Measurements from ENCODE around the gene RFPL3. TPM values are rescaled to one million over a fixed set of nuclear protein-coding genes. Genes with fewer than 3 reads are reported as not detected.

The RFPL3 gene
- total RNA-seq, 1 donor, result not detected

DNA sequence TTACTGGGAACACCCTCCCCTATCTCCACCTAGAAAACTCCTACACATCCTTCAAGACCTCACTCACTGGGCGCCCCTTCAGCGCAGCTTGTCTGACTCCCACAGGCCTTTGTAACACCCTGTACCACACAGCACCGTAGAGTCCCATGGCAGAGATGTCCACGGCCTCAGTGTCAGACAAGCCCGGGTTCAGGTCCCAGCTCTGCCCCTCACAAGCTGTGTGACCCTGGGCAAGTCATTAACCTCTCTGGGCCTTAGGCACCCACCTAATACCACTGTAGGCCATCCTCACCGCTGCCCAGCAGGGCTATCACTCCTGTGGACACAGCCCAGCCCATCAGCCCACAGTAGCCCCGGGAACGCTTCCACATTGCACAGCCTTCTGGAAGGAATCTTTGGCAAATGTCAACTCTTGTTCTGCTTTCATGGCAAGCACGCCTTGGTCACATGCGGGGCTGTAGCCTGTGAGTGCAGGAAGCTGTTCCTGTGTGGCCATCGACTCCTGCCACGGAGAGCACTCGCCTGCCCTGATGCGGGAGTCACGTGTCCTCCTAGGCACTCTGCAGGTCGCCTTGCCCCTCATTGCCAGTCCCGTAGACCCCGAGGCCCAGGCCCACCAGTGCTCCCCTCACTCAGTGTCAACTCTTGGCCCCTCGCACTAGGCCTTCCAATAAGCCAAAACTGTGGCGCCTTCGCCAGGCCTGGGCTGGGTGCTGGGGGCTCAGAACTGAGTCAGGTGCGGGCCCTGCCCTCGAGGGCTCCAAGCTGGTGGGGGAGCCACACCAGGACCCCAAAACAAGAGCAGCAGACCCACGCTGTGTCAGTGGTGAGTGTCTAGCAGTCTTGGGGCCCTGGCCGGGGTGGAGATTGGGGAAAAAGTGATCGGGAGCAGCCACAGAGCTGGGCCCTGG, 32.9 kb upstream of the RFPL3 start:
- no peak overlapping the region for H3K4me3 ChIP-seq (ENCODE audit: low read depth, low read length)
- TF ChIP-seq, protein P1, sequence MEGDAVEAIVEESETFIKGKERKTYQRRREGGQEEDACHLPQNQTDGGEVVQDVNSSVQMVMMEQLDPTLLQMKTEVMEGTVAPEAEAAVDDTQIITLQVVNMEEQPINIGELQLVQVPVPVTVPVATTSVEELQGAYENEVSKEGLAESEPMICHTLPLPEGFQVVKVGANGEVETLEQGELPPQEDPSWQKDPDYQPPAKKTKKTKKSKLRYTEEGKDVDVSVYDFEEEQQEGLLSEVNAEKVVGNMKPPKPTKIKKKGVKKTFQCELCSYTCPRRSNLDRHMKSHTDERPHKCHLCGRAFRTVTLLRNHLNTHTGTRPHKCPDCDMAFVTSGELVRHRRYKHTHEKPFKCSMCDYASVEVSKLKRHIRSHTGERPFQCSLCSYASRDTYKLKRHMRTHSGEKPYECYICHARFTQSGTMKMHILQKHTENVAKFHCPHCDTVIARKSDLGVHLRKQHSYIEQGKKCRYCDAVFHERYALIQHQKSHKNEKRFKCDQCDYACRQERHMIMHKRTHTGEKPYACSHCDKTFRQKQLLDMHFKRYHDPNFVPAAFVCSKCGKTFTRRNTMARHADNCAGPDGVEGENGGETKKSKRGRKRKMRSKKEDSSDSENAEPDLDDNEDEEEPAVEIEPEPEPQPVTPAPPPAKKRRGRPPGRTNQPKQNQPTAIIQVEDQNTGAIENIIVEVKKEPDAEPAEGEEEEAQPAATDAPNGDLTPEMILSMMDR (IDR thresholded peaks at IDR 0.05; ENCODE audit: insufficient read depth, low read length), result no peak
- DNase-seq (ENCODE audit: low read depth), result no peak

DNA sequence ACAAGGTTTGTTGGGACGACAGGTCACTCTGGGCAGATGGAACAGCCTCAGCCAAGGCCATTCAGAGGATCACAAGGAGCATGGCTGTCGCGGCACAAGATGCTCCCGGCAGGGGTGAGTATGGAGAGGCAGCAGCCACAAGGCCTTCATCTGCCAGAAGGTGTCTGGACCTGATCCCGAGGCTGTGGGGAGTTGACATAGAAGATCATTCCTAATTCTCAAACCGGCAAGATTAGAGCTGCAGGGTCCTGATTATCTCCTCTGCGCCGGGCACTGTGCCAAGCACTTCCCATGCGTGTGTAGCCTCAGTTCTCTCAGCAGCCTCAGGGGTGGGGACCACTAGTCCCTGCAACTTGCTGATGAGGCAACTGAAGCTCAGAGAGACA, 32.3 kb upstream of the RFPL3 start:
- TF ChIP-seq, protein P1 (IDR thresholded peaks at IDR 0.05; ENCODE audit: insufficient read depth, low read length), result no peak
- DNase-seq (ENCODE audit: low read depth), result no peak

DNA sequence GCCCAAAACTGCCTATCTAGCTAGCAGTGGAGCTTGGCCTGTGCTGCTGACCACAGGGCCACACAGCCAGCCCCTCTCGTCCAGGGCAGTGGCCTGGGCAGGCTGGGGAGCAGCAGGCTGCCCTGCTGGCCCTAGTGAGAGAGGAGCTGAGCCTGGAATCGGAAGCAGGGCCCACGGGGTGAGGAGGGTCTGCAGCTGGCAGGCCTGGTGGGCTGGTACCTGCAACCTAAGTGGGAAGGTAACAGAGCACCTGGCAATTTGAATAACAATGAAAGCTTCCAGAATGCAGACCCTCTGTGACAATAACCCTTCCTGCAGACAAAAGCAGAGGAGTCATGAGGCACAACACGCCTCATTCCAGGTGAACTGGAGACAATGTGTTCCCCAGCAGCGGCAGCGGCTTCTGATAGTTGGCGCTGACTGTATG, 31.8 kb upstream of the RFPL3 start:
- no peak overlapping the region for H3K4me3 ChIP-seq (ENCODE audit: low read depth, low read length)
- TF ChIP-seq, protein P1 (IDR thresholded peaks at IDR 0.05; ENCODE audit: insufficient read depth, low read length), result no peak
- DNase-seq (ENCODE audit: low read depth), result no peak

More for the DNA sequence above, 32.3 kb upstream of the RFPL3 start:
- no peak overlapping the region for H3K4me3 ChIP-seq (ENCODE audit: low read depth, low read length)

DNA sequence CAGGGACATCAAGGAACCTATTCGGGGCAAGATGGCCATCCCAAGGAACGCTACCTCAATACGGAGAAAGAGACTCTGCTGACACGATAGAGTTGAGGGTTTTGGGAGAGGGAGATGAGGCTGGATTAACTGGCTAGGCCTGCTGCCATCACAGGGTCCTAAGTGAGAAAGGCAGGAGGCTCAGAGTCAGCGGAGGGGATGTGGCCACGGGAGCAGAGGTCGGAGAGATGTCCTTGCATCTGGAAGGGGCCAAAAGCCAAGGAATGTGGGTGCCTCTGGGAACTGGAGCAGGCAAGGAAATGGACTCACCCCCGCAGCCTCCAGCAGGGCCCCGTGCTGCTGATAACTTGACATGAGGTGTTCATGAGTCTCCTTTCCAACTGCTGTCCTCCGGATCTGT, 31.0 kb upstream of the RFPL3 start:
- no peak for DNase-seq (ENCODE audit: low read depth)
- TF ChIP-seq, protein P1 (IDR thresholded peaks at IDR 0.05; ENCODE audit: insufficient read depth, low read length), result no peak
- H3K4me3 ChIP-seq (ENCODE audit: low read depth, low read length), result no peak overlapping the region

DNA sequence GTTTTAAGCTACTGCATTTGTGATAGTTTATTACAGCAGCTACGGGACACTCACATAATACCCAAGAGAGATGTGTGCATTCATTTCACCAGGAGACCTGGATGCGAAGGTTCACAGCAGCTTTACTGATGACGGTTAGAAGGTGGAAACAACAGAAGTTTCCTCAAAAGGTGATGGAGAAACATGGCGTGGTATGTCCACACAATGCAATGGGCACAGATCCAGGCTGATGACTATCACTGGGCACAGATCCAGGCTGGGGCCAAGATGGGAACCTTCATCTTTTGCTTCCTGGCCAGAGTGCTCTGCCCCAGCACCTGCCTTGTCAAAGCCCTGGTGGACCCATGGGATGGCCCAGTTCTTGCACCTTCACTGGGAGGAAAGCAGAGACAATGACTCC, 30.6 kb upstream of the RFPL3 start:
- no peak for DNase-seq (ENCODE audit: low read depth)
- H3K4me3 ChIP-seq (ENCODE audit: low read depth, low read length), result no peak overlapping the region
- TF ChIP-seq, protein P1 (IDR thresholded peaks at IDR 0.05; ENCODE audit: insufficient read depth, low read length), result no peak

DNA sequence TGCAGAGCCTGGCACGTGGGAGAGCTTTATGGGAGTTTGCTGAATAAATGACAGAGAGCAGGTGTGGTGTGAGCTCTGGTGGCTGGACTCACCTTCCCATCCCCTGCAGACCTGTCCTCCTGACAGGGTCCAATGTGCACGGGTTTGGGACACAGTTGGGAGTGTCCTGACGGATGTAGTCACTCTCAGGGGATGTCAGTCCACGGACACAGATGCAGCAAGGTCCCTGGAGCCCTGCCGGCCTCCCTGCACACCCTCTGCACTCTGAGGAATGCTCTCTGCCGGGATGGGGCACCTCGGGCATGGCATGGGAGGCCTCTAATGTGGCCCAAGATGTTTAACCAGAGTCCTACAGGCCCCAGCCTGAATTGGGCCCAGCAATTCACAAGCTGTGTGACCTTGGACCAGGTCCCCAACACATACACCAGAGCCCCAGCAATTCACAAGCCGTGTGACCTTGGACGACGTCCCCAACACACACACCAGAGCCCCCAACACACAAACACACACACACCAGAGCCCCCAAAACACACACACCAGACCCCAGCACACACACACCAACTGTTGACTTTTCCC, 30.0 kb upstream of the RFPL3 start:
- no peak for DNase-seq (ENCODE audit: low read depth)
- TF ChIP-seq, protein P1 (IDR thresholded peaks at IDR 0.05; ENCODE audit: insufficient read depth, low read length), result no peak
- no peak overlapping the region for H3K4me3 ChIP-seq (ENCODE audit: low read depth, low read length)

Data from fibroblast of the aortic adventitia (primary cell).